ENCODE results near the gene XAGE3.

Gene XAGE3

GRCh38 chrX:52839137-52839536, 28.7 kb downstream of the XAGE3 start:
- no peak for DNase-seq

GRCh38 chrX:52830551-52830950, 37.3 kb downstream of the XAGE3 start:
- DNase-seq: no peak

DNA sequence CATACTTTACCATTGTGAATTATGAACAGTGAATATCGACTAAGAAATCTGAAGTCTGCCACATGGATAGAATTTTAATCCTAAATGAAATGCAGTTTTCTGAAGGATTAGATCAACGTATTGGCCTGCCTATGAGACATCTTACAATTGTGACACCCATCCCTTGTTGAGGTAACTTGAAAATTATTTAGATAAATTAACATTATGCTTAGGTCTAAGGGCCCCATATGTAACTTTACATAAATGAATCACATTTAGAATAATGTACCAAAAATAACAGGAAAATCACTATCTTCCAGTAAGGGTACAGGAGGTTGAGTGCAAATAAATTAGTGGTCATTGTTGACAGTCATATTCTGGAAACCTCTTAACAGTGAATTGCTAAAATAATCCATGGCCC, 43.3 kb downstream of the XAGE3 start:
- DNase-seq: no peak

DNA sequence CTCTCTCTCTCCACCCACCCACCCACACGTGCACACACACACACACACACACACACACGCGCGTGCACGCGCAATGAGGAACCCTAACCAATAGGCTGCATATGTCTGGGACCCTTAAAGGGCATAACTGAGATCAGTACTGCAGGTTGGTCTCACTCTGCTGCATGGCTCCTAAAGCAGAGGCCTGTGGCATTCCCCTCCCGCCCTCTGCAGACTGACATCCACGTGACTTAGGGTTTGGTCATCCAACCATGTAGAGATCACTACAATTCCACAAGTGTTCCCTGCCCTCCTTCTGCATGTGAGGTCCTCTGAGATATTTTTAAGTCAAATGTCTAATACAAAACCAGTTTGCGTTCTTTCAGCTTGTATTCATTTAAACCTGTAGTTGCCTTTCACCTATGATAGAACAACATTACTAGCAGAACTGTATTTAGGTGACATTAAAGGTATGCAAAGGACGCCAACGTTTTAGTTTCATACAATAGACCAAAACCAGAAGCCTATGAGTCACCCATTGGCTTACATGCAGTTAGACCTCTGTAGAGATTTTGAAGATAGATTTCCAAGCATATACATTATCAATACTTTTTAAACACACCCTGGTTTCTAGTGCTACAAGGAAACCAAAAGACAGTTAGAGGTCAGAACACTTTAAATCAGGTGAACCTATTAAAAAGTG, 46.7 kb downstream of the XAGE3 start:
- DNase-seq: no peak

- DNase-seq: no peak
These were observed 48.1 kb downstream of the XAGE3 start for GRCh38 chrX:52819788-52820187.
